GM12878 (cell line): ENCODE results near the gene CCDC159. TPM values are rescaled to one million over a fixed set of nuclear protein-coding genes. Genes with fewer than 3 reads are reported as not detected.

Experiments
- ASH2L ChIP-seq: fragments of 300-600, 200-600 bp; sonication (generic); IDR thresholded peaks from 2 replicates; pipeline ENCODE4 v1.6.1; 2017; ENCODE audit warnings: low read depth, mild to moderate bottlenecking, borderline replicate concordance
- BCL11A ChIP-seq: IDR thresholded peaks from 2 replicates; pipeline ENCODE4 v1.6.1; 2011; ENCODE audit warnings: low read depth, low read length
- CBFB ChIP-seq: IDR thresholded peaks from 2 replicates; pipeline ENCODE4 v1.6.1; 2016; ENCODE audit warnings: antibody characterized with exemption, low read depth
- CBX3 ChIP-seq: fragments of 200-600 bp; sonication (generic); IDR thresholded peaks from 2 replicates; pipeline ENCODE4 v1.6.1; 2016; ENCODE audit warnings: low read depth, borderline replicate concordance
- CREM ChIP-seq: IDR thresholded peaks from 2 replicates; pipeline ENCODE4 v1.6.1; 2014; ENCODE audit warnings: antibody characterized with exemption, low read depth
- E2F4 ChIP-seq: IDR thresholded peaks from 2 replicates; pipeline ENCODE4 v1.6.1; 2012; ENCODE audit warnings: low read depth, low read length, improper control_type of control experiment
- E2F8 ChIP-seq: fragments of 450-650 bp; IDR thresholded peaks from 2 replicates; pipeline ENCODE4 v1.6.1; 2018; ENCODE audit warnings: mild to moderate bottlenecking, low read depth, moderate library complexity; ENCODE audit not compliant: partially characterized antibody
- HDAC2 ChIP-seq: fragments of 200-600 bp; sonication (generic); IDR thresholded peaks from 2 replicates; pipeline ENCODE4 v1.6.1; 2017
- IRF3 ChIP-seq: fragments of 450-650 bp; IDR thresholded peaks from 2 replicates; pipeline ENCODE4 v1.6.1; 2014; ENCODE audit warnings: mild to moderate bottlenecking
- IRF5 ChIP-seq: fragments of 450-650 bp; IDR thresholded peaks from 2 replicates; pipeline ENCODE4 v1.6.1; 2017; ENCODE audit warnings: borderline replicate concordance
- KDM1A ChIP-seq: fragments of 200-600 bp; sonication (generic); IDR thresholded peaks from 2 replicates; pipeline ENCODE4 v1.6.1; 2016; ENCODE audit warnings: borderline replicate concordance
- MXI1 ChIP-seq: fragments of 150-350 bp; IDR thresholded peaks from 2 replicates; pipeline ENCODE4 v1.6.1; 2011; ENCODE audit warnings: low read depth, mild to moderate bottlenecking, inconsistent platforms, low read length, improper control_type of control experiment
- NFYA ChIP-seq: IDR thresholded peaks from 2 replicates; pipeline ENCODE4 v1.6.1; 2011; ENCODE audit warnings: low read depth, mild to moderate bottlenecking, low read length, improper control_type of control experiment, borderline replicate concordance
- POLR2A ChIP-seq: IDR thresholded peaks from 2 replicates; pipeline ENCODE4 v1.6.1; 2011; ENCODE audit warnings: low read depth, mild to moderate bottlenecking, low read length
- RAD21 ChIP-seq: IDR thresholded peaks from 2 replicates; pipeline ENCODE4 v1.6.1; 2011; ENCODE audit warnings: mild to moderate bottlenecking, low read depth, low read length, moderate library complexity; ENCODE audit not compliant: insufficient read depth
- RCOR1 ChIP-seq: conservative IDR thresholded peaks from 2 replicates; pipeline ENCODE4 v1.6.1; 2012; ENCODE audit warnings: low read depth, low read length, improper control_type of control experiment
- RFX5 ChIP-seq: IDR thresholded peaks from 2 replicates; pipeline ENCODE4 v1.6.1; 2011; ENCODE audit warnings: low read depth, low read length, improper control_type of control experiment
- SMAD1 ChIP-seq: fragments of 450-650 bp; IDR thresholded peaks from 2 replicates; pipeline ENCODE4 v1.6.1; 2018; ENCODE audit warnings: mild to moderate bottlenecking, low read depth; ENCODE audit not compliant: partially characterized antibody
- SUZ12 ChIP-seq: fragments of 200-600 bp; sonication (generic); IDR thresholded peaks from one replicate; pipeline ENCODE4 v1.6.1; 2018; ENCODE audit warnings: antibody characterized with exemption, mild to moderate bottlenecking; ENCODE audit not compliant: unreplicated experiment
- ZBTB4 ChIP-seq: fragments of 450-650 bp; formaldehyde crosslinking; IDR thresholded peaks from 2 replicates; pipeline ENCODE4 v1.4.0; 2022; ENCODE audit warnings: mild to moderate bottlenecking, moderate library complexity
- ZNF207 ChIP-seq: fragments of 450-650 bp; IDR thresholded peaks from 2 replicates; pipeline ENCODE4 v1.6.1; 2014; ENCODE audit warnings: antibody characterized with exemption, mild to moderate bottlenecking, borderline replicate concordance
- ZNF384 ChIP-seq: IDR thresholded peaks from 2 replicates; pipeline ENCODE4 v1.6.1; 2012; ENCODE audit warnings: low read depth, mild to moderate bottlenecking, low read length, improper control_type of control experiment, borderline replicate concordance
- polyA plus RNA-seq, 11 experiments: library from polyadenylated mRNA; depleted of rRNA in 4 of 11; unstranded in 6 of 11; stranded (reverse) in 5 of 11; fragments of >200 nt; fragmentation: Nextera tagmentation in 4 of 11; fragmentation: Illumina TruSeq in 1 of 11; extraction: Ambion mirVana in 4 of 11; extraction: Trizol in 1 of 11; gene quantifications; 1 replicate in 1 of 11; 2 replicates in 10 of 11; pipeline versions ENCODE4 v1.2.1 to v1.2.3, GENCODE V29; 2011 to 2016; ENCODE audit warnings: inconsistent platforms in 2 of 11, missing spikeins in 2 of 11, low read depth in 1 of 11
- total RNA-seq, 4 experiments: library from RNA; depleted of rRNA in 3 of 4; stranded (reverse); fragments of >200 nt in 3 of 4; fragmentation: Illumina TruSeq in 1 of 4; extraction: Trizol in 1 of 4; gene quantifications; 2 replicates each; pipeline versions ENCODE4 v1.2.1 to v1.2.3, GENCODE V29; 2013 to 2021

Gene CCDC159
- total and polyA plus RNA-seq, 10 of the 15 experiments (the other 5 are each of a cell fraction or from before 2014, with no cell fraction given): 0.61 to 14.7 (median 10.1) TPM

- TF ChIP-seq ASH2L (no peak), CBX3 (no peak), E2F8 (no peak), SUZ12 (no peak), RCOR1 (no peak), ZBTB4 (CRISPR knock-in tag) (no peak), CREM (no peak), RAD21 (no peak), ZNF207 (no peak), MXI1 (no peak), POLR2A (no peak), IRF3 (no peak), HDAC2 (no peak), NFYA (no peak), KDM1A (no peak), BCL11A (no peak), E2F4 (no peak), SMAD1 (no peak), IRF5 (no peak), RFX5 (no peak), CBFB (no peak), ZNF384 (no peak)
Measured at GRCh38 chr19:11377237-11377636, 30.9 kb downstream of the CCDC159 start (continued).
